ENCODE results near the gene GLT8D2. TPM values are rescaled to one million over a fixed set of nuclear protein-coding genes. Genes with fewer than 3 reads are reported as not detected.

GLT8D2 gene
- total RNA-seq, 4 donors from 2014 or later, result 4.1 to 10.2 (median 6.5) TPM

DNA sequence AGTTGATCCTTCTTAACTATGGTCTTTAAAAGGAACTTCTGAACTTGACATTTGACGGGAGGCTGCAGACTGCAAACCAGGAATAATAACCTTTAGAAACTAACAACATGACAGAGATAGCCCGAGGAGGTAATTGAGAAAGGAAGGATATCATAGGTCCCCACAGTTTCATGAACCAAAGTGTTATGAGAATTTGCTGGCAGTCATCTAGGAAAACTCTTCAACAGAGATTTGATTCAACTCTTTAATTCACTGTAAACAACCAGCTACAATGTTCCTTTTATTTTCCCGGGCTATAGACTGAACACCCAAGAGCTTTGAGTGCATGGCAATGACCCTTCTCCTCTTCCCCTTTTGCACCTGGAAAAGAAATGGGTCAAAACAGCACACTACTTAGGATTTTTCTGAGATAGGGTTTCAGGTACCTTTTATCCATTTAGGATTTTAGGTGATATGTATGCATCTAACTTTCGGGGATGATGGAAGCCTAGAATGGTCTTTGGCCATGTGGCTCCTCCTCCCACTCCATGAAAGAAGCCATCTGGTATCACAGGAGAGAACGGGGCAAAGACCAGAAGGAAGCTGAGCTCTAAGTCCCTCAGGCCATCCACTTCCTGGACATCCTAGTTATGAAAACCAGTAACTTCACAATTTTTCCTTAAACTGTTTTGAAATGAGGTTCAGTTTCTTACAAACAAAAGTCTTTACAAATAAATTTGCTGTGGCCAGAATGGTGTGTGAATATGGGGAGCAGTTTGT is 23.0 kb downstream of the GLT8D2 start:
- TF ChIP-seq CTCF (IDR thresholded peaks at IDR 0.05; ENCODE audit: low read depth), result no peak

DNA sequence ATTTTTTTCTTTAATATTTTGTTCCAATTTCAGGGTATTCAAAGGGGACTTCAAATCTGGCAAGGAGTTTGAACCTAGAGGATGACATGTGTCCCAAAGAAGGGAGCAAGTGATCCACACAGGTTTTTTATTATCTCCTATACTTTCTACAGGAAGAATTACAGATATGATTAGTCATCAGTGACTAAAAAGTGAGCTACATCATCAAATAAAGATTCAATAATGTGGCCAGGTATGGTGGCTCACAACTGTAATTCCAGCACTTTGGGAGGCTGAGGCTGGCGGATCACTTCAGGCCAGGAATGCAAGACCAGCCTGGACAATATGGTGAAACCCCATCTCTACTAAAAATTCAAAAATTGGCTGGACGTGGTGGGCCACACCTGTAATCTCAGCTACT is 24.2 kb downstream of the GLT8D2 start:
- TF ChIP-seq CTCF (IDR thresholded peaks at IDR 0.05; ENCODE audit: low read depth), result no peak

- TF ChIP-seq CTCF (IDR thresholded peaks at IDR 0.05; ENCODE audit: low read depth), result no peak
Measured at GRCh38 chr12:104024348-104024747, 25.6 kb downstream of the GLT8D2 start.

DNA sequence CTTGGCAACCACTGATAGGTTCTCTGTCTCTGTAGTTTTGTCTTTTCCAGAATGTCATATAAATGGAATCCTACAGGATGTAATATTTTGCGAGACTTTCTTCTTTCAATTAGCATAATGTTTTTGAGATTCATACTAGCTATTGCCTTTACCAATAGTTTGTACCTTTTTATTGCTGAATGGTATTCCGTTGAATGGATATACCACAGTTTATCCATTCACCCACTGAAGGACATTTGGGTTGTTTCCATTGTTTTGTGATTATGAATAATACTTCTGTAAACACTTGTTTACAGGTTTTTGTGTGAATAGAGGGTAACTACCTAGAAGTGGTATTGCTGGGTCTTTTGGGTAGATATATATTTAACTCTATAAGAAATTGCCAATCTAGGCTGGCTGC is 26.3 kb downstream of the GLT8D2 start:
- TF ChIP-seq CTCF (IDR thresholded peaks at IDR 0.05; ENCODE audit: low read depth), result no peak

DNA sequence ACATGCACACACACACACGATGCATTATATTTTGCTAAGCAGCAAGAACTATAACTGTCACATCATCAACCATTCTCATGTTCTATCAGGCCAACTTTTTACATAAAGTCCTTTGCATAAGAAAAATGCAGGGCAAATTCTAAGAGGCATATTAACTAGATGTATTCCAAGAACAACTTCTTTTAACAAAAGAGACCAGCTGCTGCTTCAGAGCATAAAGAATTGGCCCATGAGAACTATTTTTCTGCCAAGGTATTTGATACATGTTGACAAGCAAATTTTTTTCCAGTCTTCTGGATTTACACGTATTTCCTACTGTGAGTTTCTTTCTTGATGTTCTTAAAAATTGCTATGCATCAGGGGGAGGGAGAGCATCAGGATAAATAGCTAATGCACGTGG is 27.2 kb downstream of the GLT8D2 start:
- no peak for TF ChIP-seq CTCF (IDR thresholded peaks at IDR 0.05; ENCODE audit: low read depth)

DNA sequence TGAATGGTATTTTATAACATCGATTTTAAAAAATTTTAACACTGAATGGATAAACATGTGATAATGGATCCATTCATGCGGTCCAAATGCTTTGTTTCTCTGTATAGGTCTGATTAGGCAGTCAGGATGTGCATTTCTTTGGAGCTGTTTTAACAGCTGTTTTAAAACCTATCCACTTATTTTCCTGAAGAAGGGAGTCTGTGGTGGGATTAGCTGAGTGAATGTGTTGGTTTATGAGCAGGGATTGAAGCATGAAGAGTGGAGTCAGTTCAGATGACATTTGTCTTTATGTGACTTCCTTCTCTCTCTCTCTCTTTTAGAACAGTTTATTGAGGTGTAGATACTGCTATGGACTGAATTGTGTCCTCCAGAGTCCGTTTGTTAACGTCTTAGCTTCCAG is 37.7 kb downstream of the GLT8D2 start:
- no peak for TF ChIP-seq CTCF (IDR thresholded peaks at IDR 0.05; ENCODE audit: low read depth)

GRCh38 chr12:104011253-104011652 is 38.7 kb downstream of the GLT8D2 start:
- no peak for TF ChIP-seq CTCF (IDR thresholded peaks at IDR 0.05; ENCODE audit: low read depth)
